Measurements from ENCODE around the gene SSBP3. TPM values are rescaled to one million over a fixed set of nuclear protein-coding genes. Genes with fewer than 3 reads are reported as not detected.

Gene SSBP3
- total RNA-seq, 1 donor from 2014 or later, result 70.7 TPM

- Histone ChIP-seq H3K27ac (peak overlapping the region; percentile 15), H3K36me3 (no peaks in the 10 kb centered on the region), H3K4me1 (peaks cover 99% of the 10 kb centered on the region), H3K4me3 (no peak overlapping the region), H3K9me3 (no peaks in the 10 kb centered on the region), H3K27me3 (no peaks in the 10 kb centered on the region)
- intact Hi-C loops (cut with DNase I), result loop anchor here (5.0 to 10.0 kb wide), 2 partner anchors 57 to 75 kb away; partner anchors contain the start of gene SSBP3
- DNase-seq (ENCODE audit: extremely low spot score in 2 of 2), result no peak
- TF ChIP-seq POLR2A (IDR thresholded peaks at IDR 0.05) (no peak), CTCF (IDR thresholded peaks at IDR 0.05) (no peak), POLR2AphosphoS5 (IDR thresholded peaks at IDR 0.05; ENCODE audit: insufficient read depth in 1 of 2, low read depth in 1 of 2) (no peak)
Observed at GRCh38 chr1:54329312-54330003, 76.7 kb downstream of the SSBP3 start.

DNA sequence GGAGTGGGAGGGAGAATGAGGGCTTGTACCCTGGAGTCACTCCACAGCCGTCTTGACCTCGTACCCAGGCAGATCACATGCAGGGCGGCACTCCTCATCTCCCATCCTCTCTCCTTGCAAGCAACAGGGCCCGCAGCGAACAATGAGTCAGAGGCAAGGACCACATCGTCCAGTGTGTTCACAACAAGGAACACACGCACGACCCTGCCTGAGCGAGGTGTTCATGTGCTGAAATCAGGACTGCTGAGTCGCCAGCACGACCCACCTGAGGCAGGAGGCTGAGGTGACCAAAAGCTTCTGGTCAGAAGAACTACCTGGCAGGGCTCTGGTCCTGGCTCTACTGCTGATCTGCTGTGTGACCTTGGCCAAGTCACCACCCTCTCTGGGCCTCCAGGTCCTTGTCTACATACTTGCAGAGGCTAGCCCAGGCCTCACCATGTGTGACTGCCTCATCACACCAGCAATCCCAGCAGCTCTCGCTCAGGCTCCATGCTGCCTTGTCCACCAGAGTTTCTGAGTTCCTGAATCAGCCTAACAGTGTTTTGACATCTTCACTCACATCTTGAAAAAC is 78.0 kb downstream of the SSBP3 start:
- intact Hi-C loops (cut with DNase I), result loop anchor here (5.0 to 10.0 kb wide), 2 partner anchors 56 to 77 kb away; partner anchors contain the start of gene SSBP3
- peaks cover 99% of the 10 kb centered on the region for H3K4me1 ChIP-seq
- H3K27me3 ChIP-seq, result no peaks in the 10 kb centered on the region
- DNase-seq (ENCODE audit: extremely low spot score in 2 of 2), result no peak
- H3K36me3 ChIP-seq, result no peaks in the 10 kb centered on the region
- no peak overlapping the region for H3K4me3 ChIP-seq
- no peaks in the 10 kb centered on the region for H3K9me3 ChIP-seq
- H3K27ac ChIP-seq, result peak overlapping the region; percentile 74
- TF ChIP-seq POLR2A (IDR thresholded peaks at IDR 0.05), result no peak
- peak in 1 of 2 donors; percentile 26 for TF ChIP-seq POLR2AphosphoS5 (IDR thresholded peaks at IDR 0.05; ENCODE audit: insufficient read depth in 1 of 2, low read depth in 1 of 2)
- no peak for TF ChIP-seq CTCF (IDR thresholded peaks at IDR 0.05)

DNA sequence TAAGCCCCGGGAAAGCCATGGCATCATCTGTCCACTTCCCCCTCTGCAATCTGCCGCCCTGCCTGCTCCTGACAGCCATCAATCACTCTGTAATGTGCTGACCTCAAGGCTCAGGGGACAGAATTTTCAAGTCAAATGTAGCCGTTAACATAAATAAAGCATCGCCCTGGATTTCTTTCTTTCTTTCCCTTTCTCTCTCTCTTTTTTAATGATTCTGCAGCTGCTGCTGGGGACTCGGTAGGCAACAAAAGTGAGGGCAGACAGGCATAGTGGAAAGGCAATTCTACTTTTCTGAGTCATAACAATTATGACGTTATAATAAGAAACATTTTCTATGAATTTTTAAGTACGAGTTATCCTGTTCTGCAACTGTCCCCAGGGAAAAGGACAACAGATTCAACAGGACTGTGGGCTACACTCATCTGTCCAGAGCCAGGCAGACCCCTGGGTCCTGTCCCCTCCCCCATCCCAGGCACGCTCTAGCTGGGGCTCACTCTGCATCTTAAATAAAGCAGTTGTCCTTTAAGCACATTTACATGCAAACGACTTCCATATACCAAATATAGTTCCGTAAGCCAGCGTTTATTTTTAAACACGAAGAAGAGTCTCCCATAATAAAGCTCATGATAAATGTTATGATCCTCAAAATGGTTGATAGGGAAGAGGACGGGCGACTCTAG is 78.7 kb downstream of the SSBP3 start:
- no peak for TF ChIP-seq POLR2A (IDR thresholded peaks at IDR 0.05)
- TF ChIP-seq CTCF (IDR thresholded peaks at IDR 0.05), result no peak
- no peak for TF ChIP-seq POLR2AphosphoS5 (IDR thresholded peaks at IDR 0.05; ENCODE audit: insufficient read depth in 1 of 2, low read depth in 1 of 2)
- no peaks in the 10 kb centered on the region for H3K27me3 ChIP-seq
- H3K4me1 ChIP-seq, result peaks cover 99% of the 10 kb centered on the region
- H3K4me3 ChIP-seq, result no peak overlapping the region
- H3K9me3 ChIP-seq, result no peaks in the 10 kb centered on the region
- intact Hi-C loops (cut with DNase I), result loop anchor here (5.0 to 10.0 kb wide), 2 partner anchors 55 to 77 kb away; partner anchors contain the start of gene SSBP3
- no peaks in the 10 kb centered on the region for H3K36me3 ChIP-seq
- DNase-seq (ENCODE audit: extremely low spot score in 2 of 2), result no peak
- H3K27ac ChIP-seq, result peak overlapping the region; percentile 74

DNA sequence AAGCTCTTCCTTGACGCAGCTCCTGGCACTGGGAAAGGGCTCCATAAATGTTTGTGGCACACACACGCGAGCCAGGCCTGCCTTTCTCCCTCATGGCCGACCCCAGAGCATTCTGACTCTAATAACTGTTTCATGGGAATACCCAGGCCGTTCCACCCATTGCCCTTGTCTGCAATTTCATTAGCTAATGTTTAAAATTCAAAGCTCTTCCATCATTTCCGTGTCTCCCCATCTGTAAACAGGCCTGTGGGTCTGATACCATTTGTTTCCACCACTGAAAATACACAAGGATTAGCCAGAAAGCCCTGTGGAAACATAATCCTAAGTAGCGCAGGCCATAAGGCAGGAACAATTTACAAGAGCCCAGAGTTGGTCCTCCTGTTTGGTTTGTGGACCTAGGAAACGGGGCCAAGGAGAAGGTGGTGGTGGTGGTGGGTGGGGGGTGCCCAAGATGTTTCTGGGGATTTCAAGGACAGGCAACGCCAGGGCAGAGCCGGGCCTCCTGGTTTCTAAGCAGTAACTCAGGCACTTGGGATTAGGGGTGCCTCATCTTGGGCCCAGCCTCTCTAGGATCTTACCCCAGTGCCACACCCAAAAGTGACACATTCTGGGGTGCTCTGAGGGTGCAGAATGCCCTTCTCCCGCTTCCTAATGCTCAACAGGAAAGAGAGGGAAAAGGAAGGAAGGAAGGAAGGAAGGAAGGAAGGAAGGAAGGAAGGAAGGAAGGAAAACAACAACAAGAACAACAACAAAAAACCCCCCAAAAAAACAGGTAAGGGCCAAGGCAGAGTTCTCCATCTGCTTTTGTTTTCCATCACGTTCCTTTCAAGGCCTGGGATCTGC is 79.4 kb downstream of the SSBP3 start:
- DNase-seq (ENCODE audit: extremely low spot score in 2 of 2), result no peak
- Histone ChIP-seq H3K36me3 (no peaks in the 10 kb centered on the region), H3K4me3 (no peak overlapping the region), H3K27ac (peak overlapping the region; percentile 74), H3K4me1 (peaks cover 99% of the 10 kb centered on the region), H3K9me3 (no peaks in the 10 kb centered on the region), H3K27me3 (no peaks in the 10 kb centered on the region)
- TF ChIP-seq POLR2AphosphoS5 (IDR thresholded peaks at IDR 0.05; ENCODE audit: insufficient read depth in 1 of 2, low read depth in 1 of 2) (peak in 1 of 2 donors; percentile 3), CTCF (IDR thresholded peaks at IDR 0.05) (no peak), POLR2A (IDR thresholded peaks at IDR 0.05) (no peak)
- intact Hi-C loops (cut with DNase I), result loop anchor here (5.0 to 10.0 kb wide), 2 partner anchors 54 to 78 kb away; partner anchors contain the start of gene SSBP3
